Osteocyte (in vitro differentiated cells): ENCODE data around the gene ZXDB. TPM values are rescaled to one million over a fixed set of nuclear protein-coding genes. Genes with fewer than 3 reads are reported as not detected.
A peak's percentile ranks its signal among the peaks of the same experiment; 100 is the strongest.
"Not testable (repeated sequence)": the region's sequence is repeated elsewhere in the genome, so short reads cannot be mapped to it uniquely, and the experiment has no call there.

Experiments
- DNase-seq: peaks from one replicate; pipeline ENCODE4 v3.0.0; 2021; ENCODE audit warnings: mixed read lengths; ENCODE audit not compliant: unreplicated experiment; ENCODE audit errors: extremely low spot score
- H3K27ac Mint-ChIP-seq: one replicate; pipeline ENCODE4 v1.8.0; 2021; ENCODE audit warnings: mild to moderate bottlenecking, mixed read lengths; ENCODE audit not compliant: unreplicated experiment
- H3K27me3 Mint-ChIP-seq: one replicate; pipeline ENCODE4 v1.8.0; 2021; ENCODE audit warnings: mixed read lengths; ENCODE audit not compliant: unreplicated experiment
- H3K36me3 Mint-ChIP-seq: one replicate; pipeline ENCODE4 v1.8.0; 2021; ENCODE audit warnings: mixed read lengths; ENCODE audit not compliant: unreplicated experiment
- H3K4me1 Mint-ChIP-seq: one replicate; pipeline ENCODE4 v1.8.0; 2021; ENCODE audit warnings: mixed read lengths; ENCODE audit not compliant: unreplicated experiment
- H3K4me3 Mint-ChIP-seq: one replicate; pipeline ENCODE4 v1.8.0; 2021; ENCODE audit warnings: mild to moderate bottlenecking, moderate library complexity, mixed read lengths; ENCODE audit not compliant: unreplicated experiment
- H3K9me3 Mint-ChIP-seq: one replicate; pipeline ENCODE4 v1.8.0; 2021; ENCODE audit warnings: mixed read lengths; ENCODE audit not compliant: unreplicated experiment
- CTCF ChIP-seq: fragments of 200-600 bp; sonication (generic); IDR thresholded peaks from 2 replicates; pipeline ENCODE4 v1.5.0; 2021; ENCODE audit warnings: antibody characterized with exemption, mild to moderate bottlenecking, moderate library complexity
- total RNA-seq: library from RNA; stranded (reverse); gene quantifications from 2 replicates; pipeline ENCODE4 v1.2.1, GENCODE V29; 2021

ZXDB gene
- total RNA-seq, 1 donor from 2014 or later: 7.3 TPM

GRCh38 chrX:57595381-57595811 is 3.6 kb downstream of the ZXDB start:
- no peaks in the 10 kb centered on the region for H3K27me3 Mint-ChIP-seq
- peak overlapping the region; percentile 63 for H3K4me3 Mint-ChIP-seq
- no peak for DNase-seq
- peaks cover 31% of the 10 kb centered on the region for H3K4me1 Mint-ChIP-seq
- no peak for TF ChIP-seq CTCF
- H3K27ac Mint-ChIP-seq: peak overlapping the region; percentile 85
- peaks cover 11% of the 10 kb centered on the region for H3K9me3 Mint-ChIP-seq
- peaks cover 5% of the 10 kb centered on the region for H3K36me3 Mint-ChIP-seq

GRCh38 chrX:57596109-57596508 is 4.3 kb downstream of the ZXDB start:
- Mint-ChIP-seq H3K36me3 (peaks cover 5% of the 10 kb centered on the region), H3K4me1 (peaks cover 28% of the 10 kb centered on the region), H3K27ac (peak overlapping the region; percentile 79), H3K27me3 (no peaks in the 10 kb centered on the region), H3K9me3 (peaks cover 11% of the 10 kb centered on the region), H3K4me3 (peak overlapping the region; percentile 55)
- no peak for TF ChIP-seq CTCF
- no peak for DNase-seq

GRCh38 chrX:57596516-57596915 is 4.7 kb downstream of the ZXDB start:
- TF ChIP-seq CTCF: no peak
- peak overlapping the region; percentile 79 for H3K27ac Mint-ChIP-seq
- no peak for DNase-seq
- no peaks in the 10 kb centered on the region for H3K27me3 Mint-ChIP-seq
- H3K4me3 Mint-ChIP-seq: peak overlapping the region; percentile 40
- peaks cover 26% of the 10 kb centered on the region for H3K4me1 Mint-ChIP-seq
- H3K36me3 Mint-ChIP-seq: peaks cover 5% of the 10 kb centered on the region
- peaks cover 11% of the 10 kb centered on the region for H3K9me3 Mint-ChIP-seq

- H3K36me3 Mint-ChIP-seq: no peaks in the 10 kb centered on the region
- no peak for TF ChIP-seq CTCF
- no peak for DNase-seq
- no peak overlapping the region for H3K27ac Mint-ChIP-seq
- no peaks in the 10 kb centered on the region for H3K27me3 Mint-ChIP-seq
- H3K4me1 Mint-ChIP-seq: peaks cover 1% of the 10 kb centered on the region
- no peak overlapping the region for H3K4me3 Mint-ChIP-seq
- peaks cover 27% of the 10 kb centered on the region for H3K9me3 Mint-ChIP-seq
These were observed 15.7 kb downstream of the ZXDB start for GRCh38 chrX:57607295-57608187.

GRCh38 chrX:57613351-57613750 is 21.5 kb downstream of the ZXDB start:
- H3K36me3 Mint-ChIP-seq, H3K4me1 Mint-ChIP-seq, H3K27ac Mint-ChIP-seq, H3K27me3 Mint-ChIP-seq, H3K4me3 Mint-ChIP-seq, DNase-seq: not testable (repeated sequence)
- peaks cover 43% of the 10 kb centered on the region for H3K9me3 Mint-ChIP-seq

GRCh38 chrX:57629438-57629837 is 37.6 kb downstream of the ZXDB start:
- not testable (repeated sequence) for H3K4me3 Mint-ChIP-seq
- H3K9me3 Mint-ChIP-seq: peaks cover 39% of the 10 kb centered on the region

More at GRCh38 chrX:57629438-57629837, 37.6 kb downstream of the ZXDB start:
- H3K27me3 Mint-ChIP-seq, H3K36me3 Mint-ChIP-seq, H3K27ac Mint-ChIP-seq, H3K4me1 Mint-ChIP-seq, DNase-seq: not testable (repeated sequence)
